Body of pancreas (tissue), 4 donors: ENCODE measurements around the gene HOXC5.

Experiments
- CTCF ChIP-seq, 7 experiments: fragments of 450-650 bp in 4 of 7; fragments of 200-600 bp in 3 of 7; sonication (generic) in 3 of 7; IDR thresholded peaks; one replicate each; pipeline ENCODE4 v1.5.1; 2016 to 2019; ENCODE audit warnings: antibody characterized with exemption in 7 of 7
- POLR2A ChIP-seq, 3 donors: fragments of 450-650 bp; IDR thresholded peaks; one replicate each; pipeline ENCODE4 v1.6.1; 2016; ENCODE audit warnings: antibody characterized with exemption in 3 of 3, mild to moderate bottlenecking in 2 of 3

- TF ChIP-seq CTCF (IDR thresholded peaks at IDR 0.05) (no peak), POLR2A (IDR thresholded peaks at IDR 0.05) (no peak)
Observed at GRCh38 chr12:53992377-53992889, 40.4 kb upstream of the HOXC5 start.
